HG03175 (cell line): ENCODE results near the gene HNRNPR.

ENCODE experiments used
- ATAC-seq: cut with Tn5 transposase; IDR thresholded peaks from one replicate; pipeline ENCODE4 v1.9.1; 2021; ENCODE audit warnings: mild to moderate bottlenecking, moderate library complexity; ENCODE audit not compliant: unreplicated experiment

HNRNPR gene

GRCh38 chr1:23369335-23370013 lies 25.4 kb upstream of the HNRNPR start, which contains the start of gene ZNF436:
Gene ZNF436 (minus strand): TSS chr1:23369836. CDS start chr1:23368005, 1,831 bp downstream.
- no peak for ATAC-seq

GRCh38 chr1:23368562-23369334 lies 24.7 kb upstream of the HNRNPR start:
- ATAC-seq, result peak; percentile 72

- ATAC-seq, result peak; percentile 93
Observed at GRCh38 chr1:23367791-23368561, 23.9 kb upstream of the HNRNPR start.

GRCh38 chr1:23367451-23367790 lies 23.3 kb upstream of the HNRNPR start:
- no peak for ATAC-seq

- no peak for ATAC-seq
Observed at GRCh38 chr1:23366598-23366997, 22.5 kb upstream of the HNRNPR start.

- ATAC-seq, result no peak
Observed at GRCh38 chr1:23366146-23366545, 22.1 kb upstream of the HNRNPR start.

GRCh38 chr1:23362218-23362713 lies 18.2 kb upstream of the HNRNPR start:
- no peak for ATAC-seq

GRCh38 chr1:23358310-23358875 lies 14.3 kb upstream of the HNRNPR start:
- ATAC-seq, result no peak

GRCh38 chr1:23357138-23357908 lies 13.2 kb upstream of the HNRNPR start:
- ATAC-seq, result no peak

- ATAC-seq, result no peak
Observed at GRCh38 chr1:23356471-23357137, 12.5 kb upstream of the HNRNPR start.

- ATAC-seq, result no peak
Observed at GRCh38 chr1:23354245-23354644, 10.2 kb upstream of the HNRNPR start.

GRCh38 chr1:23352096-23352695 lies 8.1 kb upstream of the HNRNPR start:
- no peak for ATAC-seq

GRCh38 chr1:23345920-23346319 lies 1.8 kb upstream of the HNRNPR start:
- ATAC-seq, result no peak

GRCh38 chr1:23344987-23345472 lies 946 bp upstream of the HNRNPR start:
- ATAC-seq, result no peak

GRCh38 chr1:23343221-23344110 lies 618 bp downstream of the HNRNPR start:
- peak; percentile 7 for ATAC-seq

- no peak for ATAC-seq
Observed at GRCh38 chr1:23341931-23342692, 2.0 kb downstream of the HNRNPR start.

- no peak for ATAC-seq
Observed at GRCh38 chr1:23339632-23340031, 4.5 kb downstream of the HNRNPR start.

GRCh38 chr1:23337869-23338268 lies 6.2 kb downstream of the HNRNPR start:
- no peak for ATAC-seq
